HG03097 (cell line): ENCODE data around the gene SYTL3.
"Not testable (repeated sequence)": the region's sequence is repeated elsewhere in the genome, so short reads cannot be mapped to it uniquely, and the experiment has no call there.

Experiments
- ATAC-seq: cut with Tn5 transposase; IDR thresholded peaks from one replicate; pipeline ENCODE4 v1.9.1; 2021; ENCODE audit not compliant: unreplicated experiment, low FRiP score

Gene SYTL3

GRCh38 chr6:158661156-158661685 is 11.4 kb downstream of the SYTL3 start:
- no peak for ATAC-seq

- ATAC-seq = no peak
Observed at GRCh38 chr6:158662607-158662953, 12.7 kb downstream of the SYTL3 start.

GRCh38 chr6:158662954-158663624 is 13.2 kb downstream of the SYTL3 start:
- ATAC-seq = no peak

- ATAC-seq = no peak
Observed at GRCh38 chr6:158663625-158664165, 13.8 kb downstream of the SYTL3 start.

- ATAC-seq = no peak
Observed at GRCh38 chr6:158665332-158665731, 15.5 kb downstream of the SYTL3 start.

DNA sequence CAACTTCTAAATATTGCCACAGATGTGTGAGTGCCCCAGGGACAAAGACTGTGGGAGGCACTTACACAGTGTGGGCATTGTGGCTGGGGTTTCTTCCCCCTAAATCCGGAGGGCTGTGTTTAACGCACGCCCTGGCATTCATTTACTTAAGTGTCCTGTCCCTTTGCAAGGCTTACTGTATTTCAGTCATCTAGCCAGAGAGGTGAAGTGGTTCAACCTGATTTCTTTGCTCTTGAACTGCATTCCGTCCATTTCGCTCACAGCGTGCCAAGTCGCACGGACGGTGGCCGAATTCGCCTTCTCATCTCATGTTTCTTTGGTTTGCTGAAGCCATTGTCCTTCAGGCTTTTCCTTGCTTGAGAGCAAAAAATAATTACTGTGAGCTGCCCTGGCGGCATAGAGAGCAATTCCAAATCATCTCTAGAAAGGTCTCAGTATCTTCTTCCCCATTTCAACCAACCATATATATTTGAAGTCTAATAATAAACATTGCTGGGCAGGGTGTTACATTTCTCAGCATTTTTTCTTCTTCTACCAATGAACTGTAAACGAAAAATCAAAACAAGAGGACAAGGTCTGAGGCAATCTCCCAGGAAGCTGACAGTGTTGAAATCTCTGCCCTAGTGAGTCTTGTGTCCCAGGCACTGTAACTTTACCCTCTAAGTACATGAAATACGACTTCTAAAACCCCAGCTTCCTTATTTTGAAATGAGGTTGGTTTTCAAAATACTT is 16.9 kb downstream of the SYTL3 start:
- ATAC-seq = no peak

DNA sequence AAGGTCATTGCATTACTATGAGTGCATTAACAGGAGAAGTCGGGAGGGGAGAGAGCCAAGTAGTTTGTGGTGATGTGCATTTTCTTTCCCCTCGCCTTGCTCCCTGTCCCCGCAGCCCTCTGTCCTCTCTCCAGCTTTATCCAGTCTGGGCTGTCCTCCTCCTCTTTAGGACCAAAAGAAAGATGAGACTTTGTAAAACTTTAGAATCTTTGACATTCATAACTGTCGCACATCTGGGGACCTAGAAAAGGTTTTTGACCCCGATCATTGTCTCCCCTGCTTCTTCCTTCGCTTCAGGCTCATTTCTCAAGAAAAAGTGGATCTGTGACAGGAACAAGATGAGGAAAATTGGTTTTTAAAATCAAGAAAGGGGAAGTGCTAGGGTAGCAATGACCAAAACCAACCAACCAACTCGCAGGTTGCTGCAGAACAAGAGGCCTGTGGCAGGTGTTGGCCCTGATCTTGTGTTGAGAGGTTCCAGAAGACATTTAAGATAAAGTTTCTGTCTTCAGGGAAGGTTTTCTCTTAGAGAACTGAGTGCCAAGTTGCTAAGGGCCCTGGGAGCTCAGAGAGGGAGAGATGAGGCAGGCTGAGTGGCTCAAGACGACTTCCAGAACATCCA is 17.6 kb downstream of the SYTL3 start:
- ATAC-seq = no peak

GRCh38 chr6:158668707-158669103 is 18.9 kb downstream of the SYTL3 start:
- ATAC-seq = no peak

DNA sequence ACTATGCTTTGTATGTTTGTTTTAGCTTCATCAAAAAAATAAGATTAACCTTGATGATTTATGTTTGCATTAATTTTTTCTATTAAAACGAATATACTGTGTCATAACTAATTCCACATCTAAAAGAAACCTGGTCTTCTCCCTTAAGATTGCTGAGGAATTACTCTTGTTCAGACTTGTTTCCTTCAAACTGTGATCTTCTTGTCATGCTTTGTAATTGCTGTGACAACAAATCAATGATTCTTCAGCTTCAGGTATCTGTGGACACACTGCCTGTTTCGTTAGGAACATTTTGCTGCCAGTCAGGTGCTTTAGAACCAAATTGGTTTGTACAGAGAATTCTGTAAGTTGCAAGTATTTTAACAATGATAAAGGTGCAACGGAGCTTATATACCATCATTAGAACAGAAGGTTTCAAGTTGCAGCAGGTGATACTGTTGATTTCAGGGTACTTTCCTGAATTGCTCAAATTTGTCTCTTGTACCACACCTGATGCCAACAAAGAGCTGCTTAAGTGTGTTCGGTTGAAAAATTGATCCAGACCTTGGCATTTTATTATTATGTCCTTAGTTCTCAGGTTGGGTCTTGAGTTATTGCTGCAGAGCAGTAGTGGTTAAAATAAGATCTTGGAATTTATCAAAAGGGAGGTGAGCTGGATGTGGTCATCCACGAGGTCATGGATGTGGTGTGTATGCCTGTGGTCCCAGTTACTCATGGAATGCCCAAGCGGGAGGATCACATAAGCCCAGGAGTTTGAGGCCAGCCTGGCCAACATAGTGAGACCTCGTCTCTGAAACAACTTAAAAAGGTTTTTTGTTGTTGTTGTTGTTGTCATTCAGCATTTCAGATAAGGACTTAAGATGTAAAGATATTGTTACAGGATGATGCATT is 19.5 kb downstream of the SYTL3 start:
- ATAC-seq = no peak

GRCh38 chr6:158672119-158672518 is 22.3 kb downstream of the SYTL3 start:
- ATAC-seq = not testable (repeated sequence)

GRCh38 chr6:158672726-158673125 is 22.9 kb downstream of the SYTL3 start:
- ATAC-seq = no peak

- no peak for ATAC-seq
Observed at GRCh38 chr6:158674342-158675131, 24.7 kb downstream of the SYTL3 start.

DNA sequence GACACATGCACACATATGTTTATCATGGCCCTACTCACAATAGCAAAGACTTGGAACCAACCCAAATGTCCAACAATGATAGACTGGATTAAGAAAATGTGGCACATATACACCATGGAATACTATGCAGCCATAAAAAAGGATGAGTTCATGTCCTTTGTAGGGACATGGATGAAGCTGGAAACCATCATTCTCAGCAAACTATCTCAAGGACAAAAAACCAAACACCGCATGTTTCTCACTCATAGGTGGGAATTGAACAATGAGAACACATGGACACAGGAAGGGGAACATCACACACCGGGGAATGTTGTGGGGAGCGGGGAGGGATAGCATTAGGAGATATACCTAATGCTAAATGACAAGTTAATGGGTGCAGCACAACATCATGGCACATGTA is 27.2 kb downstream of the SYTL3 start:
- not testable (repeated sequence) for ATAC-seq

DNA sequence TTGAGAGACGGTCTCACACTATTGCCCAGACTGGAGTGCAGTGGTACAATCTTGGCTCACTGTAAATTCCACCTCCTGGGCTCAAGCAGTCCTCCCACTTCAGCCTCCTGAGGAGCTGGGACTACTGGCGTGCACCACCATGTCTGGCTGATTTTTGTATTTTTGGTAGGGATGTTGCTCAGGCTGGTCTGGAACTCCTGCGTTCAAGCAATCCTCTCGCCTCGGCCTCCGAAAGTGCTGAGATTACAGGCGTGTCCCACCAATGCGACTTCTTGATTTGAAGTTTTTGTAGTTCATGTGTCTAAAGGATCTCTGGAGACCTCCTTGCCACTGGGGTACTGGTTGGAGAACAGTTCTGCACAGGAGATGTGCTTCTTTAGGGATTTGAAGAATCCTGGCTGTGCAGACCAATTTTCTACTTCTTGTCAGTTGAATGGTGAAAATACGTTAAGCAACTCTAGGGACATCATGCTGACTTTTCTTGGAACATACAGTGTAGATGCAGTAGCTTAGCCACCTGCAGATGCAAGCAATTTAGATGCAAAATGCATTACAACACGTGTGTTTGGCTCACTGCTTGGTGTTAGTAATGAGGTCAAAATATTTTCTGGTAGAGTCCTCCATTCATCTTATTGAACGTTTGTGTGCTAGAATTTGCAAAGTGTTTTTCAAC is 28.2 kb downstream of the SYTL3 start:
- ATAC-seq = no peak

- ATAC-seq = no peak
Observed at GRCh38 chr6:158680015-158680414, 30.2 kb downstream of the SYTL3 start.

- ATAC-seq = no peak
Observed at GRCh38 chr6:158680481-158680880, 30.6 kb downstream of the SYTL3 start.

DNA sequence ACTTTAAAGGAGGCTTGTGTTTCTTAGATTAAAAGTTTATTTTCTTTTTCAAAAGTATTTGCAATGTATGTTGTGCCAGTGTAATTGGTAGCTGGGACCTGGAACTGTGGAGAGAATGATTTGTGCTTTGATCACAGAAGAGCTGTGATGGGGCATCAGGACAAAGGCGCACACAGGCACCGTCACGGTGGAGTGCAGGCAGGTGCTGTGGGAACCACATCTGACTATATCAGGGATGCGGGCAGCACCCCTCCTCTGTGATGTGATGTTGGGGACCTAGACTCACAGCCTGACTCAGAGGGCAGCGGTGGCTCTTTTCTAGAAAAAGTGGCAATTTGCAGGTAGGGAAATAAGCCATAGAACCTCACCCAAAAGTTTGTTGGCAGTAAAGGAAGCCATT is 34.5 kb downstream of the SYTL3 start:
- ATAC-seq = no peak

DNA sequence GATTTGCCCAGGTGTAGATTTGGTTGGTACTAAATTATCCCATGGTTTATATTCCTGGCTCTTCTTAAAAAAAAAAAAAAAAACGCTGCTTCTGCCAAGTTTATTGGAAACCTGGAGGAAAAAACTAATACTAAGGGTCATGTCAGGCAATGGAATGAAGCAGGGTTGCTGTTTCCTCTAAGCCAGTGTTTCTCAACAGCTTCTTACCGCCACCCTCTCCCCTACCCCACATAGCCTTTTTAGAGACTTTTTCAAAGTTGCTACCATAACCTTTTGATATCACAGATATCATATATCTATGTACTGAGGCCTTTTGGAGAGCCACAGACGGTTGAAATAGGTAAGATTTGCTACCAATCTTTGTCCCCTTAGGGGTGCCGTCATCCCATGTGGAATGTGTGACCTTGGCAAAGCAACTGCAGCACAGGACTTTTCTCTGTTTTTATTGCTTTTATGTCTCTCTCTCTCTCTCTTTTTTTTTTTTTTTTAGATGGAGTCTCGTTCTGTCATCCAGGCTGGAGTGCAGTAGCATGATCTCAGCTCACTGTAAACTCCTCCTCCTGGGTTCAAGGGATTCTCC is 35.0 kb downstream of the SYTL3 start:
- ATAC-seq = no peak

DNA sequence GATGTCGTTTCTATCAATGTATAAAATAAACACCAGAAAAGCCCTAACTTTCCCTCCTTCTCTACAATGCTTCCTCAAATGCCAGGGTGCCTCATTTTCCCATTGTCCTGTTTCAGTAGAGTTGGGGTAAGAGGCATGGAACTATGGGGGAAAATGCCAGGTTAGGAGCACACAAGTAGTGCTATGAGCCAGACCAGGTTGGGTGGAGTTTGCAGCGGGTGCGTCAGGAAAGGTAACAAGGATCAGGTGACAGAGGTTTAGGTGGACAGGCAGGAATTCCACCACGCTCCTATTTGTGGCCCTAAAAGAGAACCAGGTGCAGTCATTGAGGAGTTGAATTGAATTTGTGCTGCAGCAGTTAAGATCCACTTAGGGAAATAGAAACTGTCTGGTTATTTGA is 36.5 kb downstream of the SYTL3 start:
- ATAC-seq = no peak
